Thymus (tissue), 11 donors: Measurements from ENCODE around the gene CAMSAP2. TPM values are rescaled to one million over a fixed set of nuclear protein-coding genes. Genes with fewer than 3 reads are reported as not detected.
"Not testable (repeated sequence)": the region's sequence is repeated elsewhere in the genome, so short reads cannot be mapped to it uniquely, and the experiment has no call there.

Experiments
- DNase-seq, 9 donors: peaks; one replicate each; pipeline ENCODE4 v3.0.0-alpha.2; 2013; ENCODE audit warnings: low spot score in 9 of 9, low read depth in 6 of 9, missing footprints in 1 of 9
- H3K27ac ChIP-seq, 2 donors: one replicate each; pipeline ENCODE4 v1.5.1; 2013; ENCODE audit warnings: control low read depth in 1 of 2, low read depth in 1 of 2, low read length in 1 of 2, mild to moderate bottlenecking in 1 of 2, moderate library complexity in 1 of 2
- H3K27me3 ChIP-seq, 2 donors: one replicate each; pipeline ENCODE4 v1.5.1; 2013; ENCODE audit warnings: low read length in 1 of 2; ENCODE audit not compliant: control insufficient read depth in 2 of 2, insufficient read depth in 1 of 2
- H3K36me3 ChIP-seq, 2 donors: one replicate each; pipeline ENCODE4 v1.5.1; 2013; ENCODE audit warnings: low read length in 1 of 2, mild to moderate bottlenecking in 1 of 2, moderate library complexity in 1 of 2; ENCODE audit not compliant: control insufficient read depth in 2 of 2, insufficient read depth in 2 of 2
- H3K4me1 ChIP-seq, 2 donors: one replicate each; pipeline ENCODE4 v1.5.1; 2013; ENCODE audit warnings: low read length in 2 of 2; ENCODE audit not compliant: control insufficient read depth in 2 of 2, insufficient read depth in 2 of 2
- H3K4me3 ChIP-seq, 2 donors: one replicate each; pipeline ENCODE4 v1.5.1; 2013; ENCODE audit warnings: low read length in 2 of 2, control low read depth in 1 of 2, mild to moderate bottlenecking in 1 of 2
- H3K9me3 ChIP-seq, 2 donors: one replicate each; pipeline ENCODE4 v1.5.1; 2013; ENCODE audit warnings: low read length in 1 of 2, mild to moderate bottlenecking in 1 of 2; ENCODE audit not compliant: control insufficient read depth in 2 of 2, insufficient read depth in 1 of 2
- WGBS: extraction: QIAGEN DNeasy Blood & Tissue Kit; methylation state at CpG from one replicate; pipeline ENCODE4 v1.1.7; 2013; 5-methylcytosine and 5-hydroxymethylcytosine counted together
- polyA plus RNA-seq: library from polyadenylated mRNA; stranded (reverse); fragments of 200-250 nt; gene quantifications from one replicate; pipeline ENCODE4 v1.2.3, GENCODE V29; 2013
- total RNA-seq: library from RNA; stranded (reverse); fragments of 120-200 nt; gene quantifications from one replicate; pipeline ENCODE4 v1.2.4, GENCODE V29; 2013
- donor health status: healthy.

CAMSAP2 gene
- total and polyA plus RNA-seq, 2 donors: 6.5 to 9.2 TPM

DNA sequence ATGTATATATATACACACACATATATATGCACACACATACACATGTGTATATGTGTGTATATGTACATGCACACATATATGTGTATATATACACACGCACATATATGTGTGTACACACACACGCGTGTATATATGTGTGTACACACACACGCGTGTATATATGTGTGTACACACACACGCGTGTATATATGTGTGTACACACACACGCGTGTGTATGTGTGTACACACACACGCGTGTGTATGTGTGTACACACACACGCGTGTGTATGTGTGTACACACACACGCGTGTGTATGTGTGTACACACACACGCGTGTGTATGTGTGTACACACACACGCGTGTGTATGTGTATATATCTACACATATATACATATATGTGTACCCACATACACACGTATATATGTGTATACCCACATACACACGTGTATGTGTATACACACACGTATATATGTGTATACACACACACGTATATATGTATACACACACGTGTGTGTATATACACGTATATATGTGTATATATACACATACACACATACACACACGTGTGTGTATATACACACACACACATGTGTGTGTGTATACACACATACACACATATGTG lies 78.0 kb downstream of the CAMSAP2 start:
- H3K9me3 ChIP-seq: not testable (repeated sequence)
- 93% methylated on average over 26 of the region's 26 CpGs for WGBS

DNA sequence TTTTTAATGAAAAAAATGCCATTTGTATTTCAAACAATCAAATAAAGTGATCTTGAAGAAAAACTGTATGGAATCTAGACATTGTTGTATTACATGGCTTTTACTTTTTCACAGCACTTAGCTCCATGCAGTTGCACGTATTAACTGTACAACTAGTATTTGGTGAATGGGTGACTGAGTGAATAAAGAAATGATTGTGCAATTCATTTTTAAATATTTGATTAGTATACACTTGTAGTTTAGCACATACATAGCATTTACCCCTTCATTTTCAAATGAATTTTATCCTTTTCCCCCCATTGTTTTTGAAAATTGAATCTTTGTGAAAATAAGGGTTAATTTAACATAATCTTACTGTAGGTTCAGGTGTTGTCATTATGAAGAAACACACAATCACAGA lies 79.6 kb downstream of the CAMSAP2 start:
- 95% methylated on average over 1 of the region's 1 CpG for WGBS

More for the DNA sequence above, 78.0 kb downstream of the CAMSAP2 start:
- not testable (repeated sequence) for H3K27ac ChIP-seq, H3K4me3 ChIP-seq, DNase-seq, H3K4me1 ChIP-seq, H3K36me3 ChIP-seq, H3K27me3 ChIP-seq

DNA sequence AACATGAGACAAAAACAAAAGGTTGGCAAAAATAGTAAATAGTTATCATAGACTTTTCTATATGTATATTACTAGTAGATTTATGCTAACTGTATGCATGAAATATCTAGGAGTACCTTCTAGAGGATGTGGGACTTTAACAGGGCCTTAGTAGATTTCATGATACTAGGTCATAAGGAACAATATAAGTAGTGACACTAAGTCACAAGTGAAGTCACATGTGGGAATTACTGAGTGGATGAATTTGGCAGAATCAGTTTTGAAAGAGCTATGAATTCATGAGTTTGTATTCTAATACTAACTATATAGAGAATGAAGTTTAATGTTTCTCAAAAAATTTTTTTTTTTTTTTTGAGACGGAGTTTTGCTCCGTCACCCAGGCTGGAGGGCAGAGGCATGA lies 81.0 kb downstream of the CAMSAP2 start:
- Histone ChIP-seq H3K4me1 (no peaks in the 10 kb centered on the region), H3K27ac (no peak overlapping the region), H3K4me3 (no peak overlapping the region)

More for the DNA sequence above, 79.6 kb downstream of the CAMSAP2 start:
- H3K4me1 ChIP-seq: no peaks in the 10 kb centered on the region
- no peaks in the 10 kb centered on the region for H3K36me3 ChIP-seq
- no peak overlapping the region for H3K27ac ChIP-seq
- DNase-seq: no peak
- H3K4me3 ChIP-seq: no peak overlapping the region
- H3K9me3 ChIP-seq: no peaks in the 10 kb centered on the region
- H3K27me3 ChIP-seq: no peaks in the 10 kb centered on the region

DNA sequence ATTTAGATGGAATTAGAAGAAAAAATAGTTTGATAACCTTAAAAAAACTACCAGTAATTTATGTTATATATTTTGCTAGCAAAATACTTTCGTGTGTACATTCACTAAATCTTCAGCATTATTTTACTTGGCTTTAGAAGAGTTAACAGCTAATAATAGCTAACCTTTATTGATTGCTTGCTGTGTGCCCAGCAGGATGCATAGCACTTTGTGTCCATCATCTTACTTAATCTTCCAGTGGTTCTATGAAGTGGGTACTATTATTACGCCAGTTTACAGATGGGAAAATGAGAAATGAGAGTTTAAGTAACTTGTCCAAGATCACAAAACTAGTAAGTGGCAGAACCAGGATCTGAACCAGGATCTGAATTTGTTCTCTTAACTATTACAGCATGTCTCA lies 92.4 kb downstream of the CAMSAP2 start:
- Histone ChIP-seq H3K4me3 (no peak overlapping the region), H3K36me3 (no peaks in the 10 kb centered on the region), H3K27me3 (no peaks in the 10 kb centered on the region), H3K27ac (no peak overlapping the region), H3K4me1 (no peaks in the 10 kb centered on the region), H3K9me3 (no peaks in the 10 kb centered on the region)
- 98% methylated on average over 2 of the region's 2 CpGs for WGBS
- no peak for DNase-seq

More for the DNA sequence above, 81.0 kb downstream of the CAMSAP2 start:
- Histone ChIP-seq H3K27me3 (no peaks in the 10 kb centered on the region), H3K9me3 (no peaks in the 10 kb centered on the region), H3K36me3 (no peaks in the 10 kb centered on the region)
- WGBS: 96% methylated on average over 2 of the region's 2 CpGs
- no peak for DNase-seq

DNA sequence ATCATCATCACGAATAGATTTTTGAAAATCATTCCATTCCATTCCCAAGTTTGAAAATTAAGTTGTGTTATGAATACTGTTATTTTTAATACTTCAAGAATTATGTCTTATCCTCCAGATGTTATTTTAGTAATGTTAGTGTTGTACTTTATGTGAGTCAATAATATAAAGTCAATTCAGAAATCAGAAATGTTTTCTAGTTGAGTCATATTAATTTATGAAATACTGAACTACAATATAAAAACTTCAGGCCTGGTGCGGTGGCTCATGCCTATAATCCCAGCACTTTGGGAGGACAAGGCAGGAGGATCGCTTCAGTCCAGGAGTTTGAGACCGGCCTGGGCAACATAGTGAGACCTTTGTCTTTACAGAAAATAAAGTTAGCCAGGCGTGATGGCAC lies 95.7 kb downstream of the CAMSAP2 start:
- H3K27ac ChIP-seq: no peak overlapping the region
- H3K9me3 ChIP-seq: no peaks in the 10 kb centered on the region
- no peaks in the 10 kb centered on the region for H3K27me3 ChIP-seq
- no peaks in the 10 kb centered on the region for H3K36me3 ChIP-seq
- no peaks in the 10 kb centered on the region for H3K4me1 ChIP-seq
- DNase-seq: no peak
- H3K4me3 ChIP-seq: no peak overlapping the region
- WGBS: 98% methylated on average over 5 of the region's 5 CpGs

DNA sequence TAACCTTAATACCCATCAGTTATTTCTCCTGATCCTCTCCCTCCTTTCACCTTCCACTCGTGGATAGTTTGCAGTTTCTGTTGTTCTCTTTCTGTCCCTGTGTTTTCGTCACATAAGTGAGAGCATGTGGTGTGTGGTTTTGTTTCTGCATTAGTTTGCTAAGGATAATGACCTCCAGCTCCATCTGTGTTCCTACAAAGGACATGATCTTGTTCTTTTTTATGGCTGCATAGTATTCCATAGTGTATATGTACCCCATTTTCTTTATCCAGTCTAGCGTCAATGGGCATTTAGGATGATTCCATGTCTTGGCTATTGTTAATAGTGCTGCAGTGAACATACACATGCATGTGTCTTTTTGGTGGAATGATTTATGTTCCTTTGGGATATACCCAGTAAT lies 97.5 kb downstream of the CAMSAP2 start:
- WGBS: 96% methylated on average over 3 of the region's 3 CpGs
- no peaks in the 10 kb centered on the region for H3K9me3 ChIP-seq
- no peaks in the 10 kb centered on the region for H3K27me3 ChIP-seq
- H3K4me1 ChIP-seq: no peaks in the 10 kb centered on the region
- no peak overlapping the region for H3K4me3 ChIP-seq
- no peak overlapping the region for H3K27ac ChIP-seq
- DNase-seq: no peak
- no peaks in the 10 kb centered on the region for H3K36me3 ChIP-seq

DNA sequence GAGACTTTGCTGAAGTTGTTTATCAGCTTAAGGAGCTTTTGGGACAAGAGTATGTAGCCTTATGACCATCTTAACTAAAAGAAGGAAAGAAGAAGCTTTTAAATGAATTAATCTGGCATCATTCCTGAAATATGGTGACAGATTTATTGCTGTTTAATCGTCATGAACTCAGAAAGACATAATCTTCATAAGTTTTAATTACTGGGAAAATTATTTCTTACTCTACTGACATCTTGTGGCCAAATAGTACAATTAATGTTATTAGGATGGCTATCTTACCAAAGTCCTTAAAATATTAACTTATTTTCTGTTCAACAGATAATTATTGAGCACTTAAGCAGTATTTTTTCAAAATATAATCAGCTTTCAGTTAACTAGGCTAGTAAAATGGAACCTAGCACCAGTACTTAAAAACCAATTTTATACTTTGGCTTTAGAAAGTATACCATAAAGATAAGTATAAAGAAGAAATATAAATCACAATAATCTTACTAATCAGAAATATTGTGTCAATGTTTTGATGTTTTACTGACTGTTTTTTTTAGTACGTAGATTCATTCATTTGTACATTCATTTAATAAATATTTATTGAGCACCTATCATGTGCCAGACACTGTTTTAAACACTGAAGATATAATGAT lies 99.4 kb downstream of the CAMSAP2 start:
- no peaks in the 10 kb centered on the region for H3K36me3 ChIP-seq
- H3K9me3 ChIP-seq: no peaks in the 10 kb centered on the region
- H3K27ac ChIP-seq: no peak overlapping the region
- H3K27me3 ChIP-seq: no peaks in the 10 kb centered on the region
- no peaks in the 10 kb centered on the region for H3K4me1 ChIP-seq
- 52% methylated on average over 2 of the region's 2 CpGs for WGBS
- no peak overlapping the region for H3K4me3 ChIP-seq
- DNase-seq: no peak

DNA sequence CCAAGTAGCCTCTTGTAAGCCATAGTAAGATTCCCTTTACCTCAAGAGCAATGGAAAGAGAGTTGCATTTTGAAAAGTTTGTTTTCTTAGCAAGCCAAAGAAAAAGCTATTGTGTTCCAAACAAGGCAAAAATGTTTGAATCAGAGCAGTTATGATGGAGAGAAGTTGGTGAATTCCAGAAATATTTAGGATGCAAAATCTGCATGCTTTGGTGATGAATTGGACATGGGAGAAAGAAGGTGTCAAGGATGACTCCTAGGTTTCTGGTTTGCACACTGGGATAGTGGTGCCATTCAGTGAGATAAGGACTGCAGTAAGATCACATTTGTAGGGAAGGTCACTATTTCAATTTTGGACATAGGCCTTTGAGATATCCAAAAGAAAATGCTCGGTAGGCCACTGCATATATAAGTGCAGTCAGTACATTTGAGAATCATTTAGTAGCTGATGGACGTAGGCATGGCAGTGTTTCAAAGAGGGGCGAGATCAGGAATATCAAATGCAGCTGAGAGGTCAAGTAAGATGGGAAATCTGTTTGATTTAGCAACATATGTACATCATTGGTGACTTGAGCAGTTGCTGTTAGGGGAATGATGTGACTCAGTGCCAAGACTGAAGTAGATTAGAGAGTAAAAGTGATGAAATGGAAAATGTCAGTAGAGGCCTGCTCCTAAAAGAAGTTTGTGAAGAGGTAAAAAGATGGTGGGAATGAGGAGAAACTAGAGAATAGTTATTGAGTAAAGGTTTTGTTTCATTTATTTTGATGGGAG lies 100.2 kb downstream of the CAMSAP2 start:
- H3K9me3 ChIP-seq: no peaks in the 10 kb centered on the region
- WGBS: 97% methylated on average over 3 of the region's 3 CpGs

DNA sequence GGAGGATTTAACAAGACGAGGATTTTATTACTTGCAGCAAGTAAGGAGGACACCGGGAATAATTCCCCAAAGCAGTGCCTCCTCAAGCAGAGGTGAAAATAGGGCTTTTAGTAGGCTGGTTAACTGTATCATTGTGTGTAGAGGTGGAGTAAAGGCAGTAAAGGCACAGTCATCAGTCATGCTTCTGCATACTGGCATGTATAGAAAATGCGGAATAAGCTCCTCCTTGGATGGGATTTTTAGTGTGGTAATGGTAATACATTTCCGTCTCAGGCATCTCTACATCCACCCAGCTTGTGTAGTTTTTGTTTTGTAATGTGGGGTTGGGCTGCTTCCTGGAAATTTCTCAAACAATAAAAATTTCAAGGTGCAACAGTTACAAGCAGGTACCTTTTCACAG lies 106.7 kb downstream of the CAMSAP2 start:
- H3K36me3 ChIP-seq: no peaks in the 10 kb centered on the region
- no peaks in the 10 kb centered on the region for H3K4me1 ChIP-seq
- H3K27me3 ChIP-seq: no peaks in the 10 kb centered on the region
- no peak overlapping the region for H3K4me3 ChIP-seq
- WGBS: 98% methylated on average over 4 of the region's 4 CpGs
- no peak for DNase-seq
- no peak overlapping the region for H3K27ac ChIP-seq
- no peaks in the 10 kb centered on the region for H3K9me3 ChIP-seq

More for the DNA sequence above, 100.2 kb downstream of the CAMSAP2 start:
- no peak overlapping the region for H3K27ac ChIP-seq
- H3K4me3 ChIP-seq: no peak overlapping the region
- H3K4me1 ChIP-seq: no peaks in the 10 kb centered on the region
- no peak for DNase-seq
- H3K36me3 ChIP-seq: no peaks in the 10 kb centered on the region
- H3K27me3 ChIP-seq: no peaks in the 10 kb centered on the region
